GM18909 (cell line): ENCODE results near the gene CAMTA1.

Experiments used
- ATAC-seq: cut with Tn5 transposase; IDR thresholded peaks from one replicate; pipeline ENCODE4 v1.9.1; 2021; ENCODE audit warnings: mild to moderate bottlenecking; ENCODE audit not compliant: unreplicated experiment, poor library complexity

The CAMTA1 gene

DNA sequence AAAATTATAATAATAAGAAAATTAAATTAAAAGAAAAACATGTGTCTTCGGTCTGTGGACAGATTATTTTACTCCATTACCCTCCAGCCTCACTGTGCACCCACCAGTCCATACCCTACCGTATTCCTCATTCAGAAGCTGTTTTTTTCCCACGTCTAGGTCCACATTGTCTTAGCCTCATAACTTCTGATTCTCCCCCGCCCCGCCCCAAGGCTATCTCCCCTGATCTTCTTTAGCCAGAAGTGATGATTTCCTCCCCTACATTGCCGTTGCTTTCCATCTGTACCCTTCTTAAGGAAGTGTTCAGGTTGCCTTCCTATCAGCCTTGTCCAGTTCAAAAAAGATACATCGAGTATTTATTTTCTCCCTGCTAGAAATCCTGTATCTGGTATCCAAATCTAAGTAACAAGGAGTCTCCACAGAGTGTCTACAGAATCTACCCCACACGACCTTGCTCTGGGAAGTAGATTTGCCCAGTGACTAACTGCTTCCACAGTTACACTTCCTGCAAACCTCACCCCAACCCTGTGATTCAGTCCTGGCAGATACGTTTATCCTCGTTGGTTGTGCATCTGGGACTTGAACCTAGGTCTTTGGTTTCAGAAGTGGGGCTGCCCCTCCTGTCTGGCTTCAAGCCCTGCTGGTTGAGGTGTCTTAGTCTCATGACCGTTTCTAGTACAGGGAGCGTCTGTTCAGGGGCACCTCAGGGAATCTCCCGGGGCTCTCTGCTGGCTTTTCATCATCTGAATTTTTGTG lies 470.2 kb downstream of the CAMTA1 start:
- ATAC-seq: no peak

DNA sequence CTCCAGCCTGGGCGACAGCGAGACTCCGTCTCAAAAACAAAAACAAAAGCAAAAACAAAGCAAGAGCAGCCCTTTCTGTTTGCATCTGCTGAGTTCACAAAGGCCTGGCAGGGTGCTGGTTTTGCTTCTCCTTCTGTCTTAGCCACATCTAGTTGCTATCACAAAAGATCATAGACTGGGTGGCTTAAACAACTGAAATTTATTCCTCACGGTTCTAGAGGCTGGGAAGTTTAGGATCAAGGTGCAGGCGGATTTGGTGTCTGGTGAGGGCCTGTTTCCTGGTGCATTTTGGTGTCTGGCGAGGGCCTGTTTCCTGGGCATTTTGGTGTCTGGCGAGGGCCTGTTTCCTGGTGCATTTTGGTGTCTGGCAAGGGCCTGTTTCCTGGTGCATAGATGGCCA lies 471.3 kb downstream of the CAMTA1 start:
- ATAC-seq: no peak

DNA sequence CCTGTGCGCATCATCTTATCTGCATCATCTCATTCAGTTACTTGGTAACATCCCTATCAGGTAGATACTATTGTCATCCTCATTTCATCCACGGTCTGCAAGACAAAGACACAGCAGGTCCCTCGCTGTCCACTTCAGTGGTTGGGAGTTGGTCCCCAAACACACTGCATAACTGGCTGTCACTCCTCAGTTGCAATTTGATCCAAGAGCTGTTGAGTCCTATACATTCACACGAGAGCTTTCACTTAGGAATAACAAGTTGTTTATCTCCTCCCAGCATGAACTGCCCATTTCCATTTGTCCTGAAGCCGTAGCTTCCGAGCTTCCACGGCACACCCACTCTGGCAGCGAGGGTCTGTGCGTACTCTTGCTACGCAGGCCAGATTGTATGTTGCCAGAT lies 472.0 kb downstream of the CAMTA1 start:
- no peak for ATAC-seq

DNA sequence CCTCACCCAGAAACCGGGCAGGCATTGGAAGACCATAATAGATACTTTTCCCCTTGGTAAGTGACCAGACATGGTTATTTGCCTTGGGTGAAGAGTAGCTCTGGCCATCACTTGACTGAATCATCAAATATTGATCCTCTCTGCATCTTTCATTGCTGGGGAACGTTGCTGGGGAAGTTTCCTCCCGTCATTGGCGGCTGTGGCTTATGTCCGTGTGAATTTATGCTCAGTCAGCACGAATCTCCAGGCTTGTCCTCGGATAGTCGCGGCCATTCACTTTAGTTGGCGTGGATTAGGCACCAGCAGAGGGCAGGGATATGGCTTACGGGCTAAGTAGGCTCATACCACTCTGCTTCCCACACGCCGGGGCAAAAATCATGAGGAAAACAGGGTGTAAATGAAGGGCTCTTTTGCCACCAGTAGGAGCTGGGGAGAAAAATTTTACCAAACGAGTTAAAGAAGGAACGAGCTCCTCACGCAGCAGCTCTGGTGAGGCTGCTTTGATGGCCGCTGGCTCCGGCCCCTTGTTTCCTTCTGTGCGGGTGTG lies 473.4 kb downstream of the CAMTA1 start:
- ATAC-seq: no peak

DNA sequence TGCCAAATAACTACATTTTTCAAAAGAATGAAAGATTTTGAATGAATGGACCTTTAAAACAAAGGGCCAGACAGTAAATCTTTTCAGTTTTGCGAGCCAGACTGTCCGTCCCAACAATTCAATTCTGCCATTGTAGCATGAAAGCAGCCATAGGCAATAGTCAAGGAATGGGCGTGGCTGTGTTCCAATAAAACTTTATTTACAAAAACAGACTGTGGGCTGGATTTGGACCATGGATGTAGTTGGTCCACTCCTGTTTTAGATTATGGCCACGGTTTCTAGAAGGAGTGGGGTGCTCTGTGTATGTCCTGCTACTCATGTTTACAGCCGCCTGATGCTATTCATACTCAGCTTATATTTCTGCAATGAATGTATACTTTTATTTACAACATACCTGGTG lies 474.7 kb downstream of the CAMTA1 start:
- no peak for ATAC-seq

DNA sequence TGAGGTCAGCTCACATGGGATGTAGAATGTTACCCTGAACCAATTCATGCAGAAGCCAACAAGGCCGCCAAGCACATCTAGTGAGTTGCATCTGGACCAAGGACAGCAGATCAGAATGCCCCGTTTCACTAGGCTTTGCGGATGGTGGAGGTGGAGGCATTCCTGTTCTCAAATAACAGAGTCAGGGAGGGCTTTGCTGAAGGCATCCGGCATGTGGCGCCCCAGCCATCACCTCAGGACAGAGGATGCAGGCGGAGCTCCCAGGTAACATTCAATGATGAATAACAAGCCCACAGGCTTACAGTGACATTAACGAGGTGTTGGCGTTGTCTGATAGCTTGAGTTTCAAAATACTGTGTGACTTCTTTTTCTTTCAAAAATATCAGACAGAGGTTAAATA lies 476.2 kb downstream of the CAMTA1 start:
- ATAC-seq: no peak

DNA sequence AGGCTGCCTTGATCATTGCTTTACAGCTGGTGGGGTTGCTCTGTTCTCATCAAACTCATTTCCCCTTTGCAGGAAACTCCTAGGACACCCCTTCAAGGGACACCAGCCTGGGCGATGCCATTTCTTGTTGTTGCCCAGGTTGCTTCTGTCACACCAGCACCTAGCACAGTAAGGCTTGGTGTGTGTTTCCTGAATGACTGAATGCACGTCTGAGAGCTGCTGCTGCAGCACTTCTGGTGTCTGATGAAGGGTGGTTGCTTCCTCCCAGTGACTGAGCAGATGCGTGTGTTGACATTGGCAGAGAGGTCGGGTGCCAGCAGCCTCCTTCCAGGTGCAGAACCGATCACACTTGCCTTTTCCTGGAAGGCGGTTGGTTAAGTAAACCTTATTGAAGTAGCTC lies 477.4 kb downstream of the CAMTA1 start:
- no peak for ATAC-seq

DNA sequence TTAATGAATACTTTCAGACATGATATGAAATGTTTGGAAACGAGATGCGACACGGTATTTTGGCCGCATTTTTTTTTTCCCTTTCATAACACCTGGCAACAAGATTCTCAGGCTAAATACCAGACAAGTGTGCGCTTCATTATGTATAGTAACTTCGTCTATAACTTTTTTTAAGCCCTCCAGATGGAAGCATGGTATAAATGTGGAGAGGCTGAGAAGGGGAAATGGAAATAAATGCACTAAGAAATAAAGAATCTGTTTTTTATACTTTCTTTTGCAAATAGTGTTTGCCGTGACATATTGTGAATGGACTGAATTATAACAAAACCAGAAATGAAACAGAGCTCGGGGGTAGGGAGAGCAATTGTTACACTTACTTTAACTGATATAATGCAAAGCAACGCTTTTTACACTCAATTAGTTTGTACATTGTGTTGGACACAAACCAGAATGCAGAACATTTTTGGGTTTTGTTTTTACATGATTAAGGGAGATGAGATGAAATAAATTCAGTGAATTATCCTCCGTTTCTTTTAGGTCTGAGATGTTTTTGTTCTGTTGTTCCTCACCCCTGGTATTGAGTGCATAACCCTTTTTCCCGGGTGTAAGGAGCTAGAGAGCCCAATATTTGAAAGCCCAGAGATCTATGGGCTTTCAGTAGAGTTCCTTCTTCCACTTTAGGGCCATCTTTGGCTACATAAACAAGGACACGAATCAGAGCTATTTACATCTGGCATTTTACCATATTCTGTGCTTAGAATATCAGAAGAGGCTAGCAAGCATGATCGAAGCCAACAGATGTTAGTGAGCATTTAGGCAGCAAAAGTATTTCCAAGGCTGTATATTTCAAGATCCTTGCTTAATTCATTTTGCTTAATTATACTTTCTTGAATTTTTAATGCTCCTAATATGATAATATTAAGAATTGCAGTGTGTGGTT lies 478.0 kb downstream of the CAMTA1 start:
- ATAC-seq: no peak

DNA sequence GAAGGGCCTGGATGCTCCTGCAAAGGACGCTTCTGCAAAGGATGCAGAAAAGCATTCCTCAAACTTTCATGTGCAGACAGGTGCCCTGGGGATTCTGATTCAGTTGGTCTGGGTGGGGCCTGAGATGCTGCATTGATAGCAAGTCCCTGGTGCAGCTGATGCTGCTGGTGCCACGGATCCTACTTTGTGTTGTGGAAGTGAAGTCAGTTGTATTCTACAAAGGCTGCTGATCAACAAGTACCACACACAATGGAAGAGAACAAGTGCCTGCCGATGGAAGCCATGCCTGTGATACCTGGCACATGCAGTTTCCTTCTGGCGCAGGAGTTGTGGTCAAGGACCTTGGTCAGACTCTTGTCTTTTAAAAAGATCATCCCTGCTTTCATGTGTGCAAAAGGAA lies 478.8 kb downstream of the CAMTA1 start:
- ATAC-seq: no peak

DNA sequence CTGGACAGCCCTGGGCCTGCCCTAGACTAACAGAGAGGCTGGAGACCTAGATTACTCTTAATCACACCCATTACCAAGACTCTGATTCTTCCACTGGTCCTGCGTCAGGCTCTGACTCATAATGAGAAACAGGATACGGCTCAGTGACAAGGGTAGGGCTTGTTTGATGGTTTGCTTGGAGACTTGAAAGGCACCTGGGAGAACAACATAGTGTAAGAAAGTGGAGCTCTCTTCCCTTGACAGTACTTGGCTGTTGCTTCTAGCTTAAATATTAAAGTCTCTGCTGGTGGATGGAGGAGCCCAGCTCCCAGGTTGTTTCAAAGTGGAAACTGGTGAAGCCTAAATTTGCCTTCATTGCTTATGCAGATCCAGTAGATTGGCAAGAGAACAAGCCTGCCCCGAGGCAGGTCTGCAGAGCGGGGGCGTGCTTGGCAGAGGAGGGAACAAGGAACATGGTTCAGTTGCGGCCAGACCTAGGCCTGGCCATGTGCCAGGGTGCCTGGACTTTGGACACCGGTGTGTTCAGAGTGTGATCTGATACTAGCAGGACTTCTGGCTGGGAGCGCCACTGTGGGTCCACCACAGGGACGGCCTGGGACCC lies 480.6 kb downstream of the CAMTA1 start:
- ATAC-seq: no peak

DNA sequence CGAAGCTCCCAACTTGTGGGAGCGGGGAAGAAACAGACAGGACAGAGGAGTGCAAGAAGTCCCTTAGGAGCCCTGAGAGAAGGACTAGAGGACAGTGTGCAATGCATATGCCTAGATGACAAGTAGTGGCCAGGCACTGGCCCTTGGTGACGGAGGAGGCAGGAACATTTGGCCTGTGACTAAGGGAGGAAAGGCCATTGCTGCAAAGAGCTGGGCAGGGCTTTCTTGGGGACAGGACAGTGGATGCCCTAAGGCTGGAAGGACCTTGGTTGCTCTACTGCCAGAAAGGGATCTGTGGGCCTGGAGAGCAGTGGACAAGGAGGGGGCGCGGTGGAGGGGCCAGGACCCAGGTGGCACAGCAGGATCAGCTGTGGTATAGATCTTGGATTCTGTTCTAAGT lies 481.3 kb downstream of the CAMTA1 start:
- ATAC-seq: no peak

DNA sequence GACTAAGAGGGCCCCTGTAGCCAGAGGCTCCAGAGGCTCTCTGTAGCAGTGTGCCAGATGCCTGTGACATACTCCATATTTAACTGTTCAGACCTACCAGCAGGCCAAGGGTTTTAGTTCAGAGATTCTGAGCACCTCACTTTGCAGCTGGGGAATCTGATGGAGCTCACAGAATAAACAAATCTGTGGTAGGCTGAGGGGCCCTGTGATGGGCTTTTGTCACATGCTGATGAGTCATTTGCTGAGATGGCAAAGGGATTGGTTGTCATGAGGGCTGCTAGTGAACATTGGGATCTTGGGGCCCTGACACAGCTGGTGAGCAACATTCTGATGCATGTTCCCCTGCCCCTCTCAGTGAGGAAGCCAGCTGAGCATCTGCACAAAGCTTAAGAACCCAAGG lies 482.2 kb downstream of the CAMTA1 start:
- ATAC-seq: no peak

DNA sequence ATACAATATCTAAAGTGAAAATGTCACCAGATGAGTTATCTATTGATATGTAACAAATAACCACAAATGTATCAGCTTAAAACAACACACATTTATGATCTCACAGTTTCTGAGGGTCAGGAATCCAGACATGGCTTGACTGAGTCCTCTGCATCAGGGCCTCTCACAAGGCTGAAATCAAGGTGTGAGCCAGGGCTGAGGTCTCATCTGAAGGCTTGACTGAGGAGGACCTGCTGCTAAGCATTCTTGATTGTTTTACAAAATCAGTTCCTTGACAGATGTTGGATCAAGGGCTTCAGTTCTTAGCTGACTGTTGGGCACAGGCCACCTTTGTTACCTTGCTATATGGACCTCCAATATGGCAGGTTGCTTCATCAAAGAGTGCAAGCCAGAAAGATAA lies 483.7 kb downstream of the CAMTA1 start:
- ATAC-seq: no peak

DNA sequence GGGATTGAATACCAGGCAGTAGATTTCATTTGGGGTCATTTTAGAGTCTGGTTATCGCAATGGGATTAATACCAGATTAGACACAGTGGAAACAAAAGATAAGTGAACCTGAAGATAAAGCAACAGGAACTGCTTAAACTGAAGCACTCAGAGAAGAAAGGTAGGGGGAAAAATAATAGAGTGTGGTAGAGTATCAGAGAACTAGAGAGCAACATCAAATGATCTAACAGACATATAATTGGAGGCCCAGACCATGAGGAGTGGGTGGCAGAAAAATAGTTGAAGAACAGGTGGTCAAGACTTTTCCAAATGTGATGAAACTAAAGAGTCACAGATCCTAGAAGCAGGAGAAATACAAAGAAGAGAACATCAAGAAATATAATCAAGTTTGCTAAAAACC lies 484.3 kb downstream of the CAMTA1 start:
- ATAC-seq: no peak

DNA sequence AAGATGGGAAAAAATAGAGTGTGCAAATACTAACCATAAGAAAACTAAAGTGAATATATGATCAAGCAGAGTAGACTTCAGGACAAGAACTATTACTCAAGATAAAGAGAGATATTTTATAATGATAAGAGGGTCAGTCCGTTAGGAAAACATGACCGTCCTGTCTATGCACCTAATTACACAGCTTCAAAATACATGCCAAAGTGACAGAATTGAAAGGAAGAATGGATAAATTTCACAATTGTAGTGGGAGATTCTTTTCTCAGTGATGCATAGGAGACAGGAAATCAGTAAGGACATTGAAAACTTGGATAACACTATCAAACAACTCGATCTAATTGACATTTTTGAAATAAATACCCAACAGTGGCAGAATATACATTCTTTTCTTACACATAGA lies 489.0 kb downstream of the CAMTA1 start:
- ATAC-seq: no peak

DNA sequence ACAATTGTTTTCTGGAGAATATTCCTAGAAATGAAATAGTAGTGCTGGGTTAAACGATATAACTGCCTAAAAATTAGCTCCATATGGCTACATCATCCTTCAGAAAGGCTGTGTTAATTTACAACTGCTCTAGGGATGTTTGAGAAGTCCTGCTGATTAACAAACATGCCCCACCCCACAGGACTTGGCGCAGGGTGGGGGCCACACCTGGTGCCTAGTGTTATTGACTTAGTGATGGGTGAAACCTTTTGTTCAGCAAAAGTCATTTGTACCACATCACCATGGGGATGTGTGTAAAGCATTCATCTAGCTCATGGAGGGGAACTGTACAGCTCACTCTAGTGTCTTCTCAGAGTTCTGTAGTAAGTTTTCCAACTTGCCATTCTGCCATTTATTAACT lies 492.8 kb downstream of the CAMTA1 start:
- ATAC-seq: no peak

DNA sequence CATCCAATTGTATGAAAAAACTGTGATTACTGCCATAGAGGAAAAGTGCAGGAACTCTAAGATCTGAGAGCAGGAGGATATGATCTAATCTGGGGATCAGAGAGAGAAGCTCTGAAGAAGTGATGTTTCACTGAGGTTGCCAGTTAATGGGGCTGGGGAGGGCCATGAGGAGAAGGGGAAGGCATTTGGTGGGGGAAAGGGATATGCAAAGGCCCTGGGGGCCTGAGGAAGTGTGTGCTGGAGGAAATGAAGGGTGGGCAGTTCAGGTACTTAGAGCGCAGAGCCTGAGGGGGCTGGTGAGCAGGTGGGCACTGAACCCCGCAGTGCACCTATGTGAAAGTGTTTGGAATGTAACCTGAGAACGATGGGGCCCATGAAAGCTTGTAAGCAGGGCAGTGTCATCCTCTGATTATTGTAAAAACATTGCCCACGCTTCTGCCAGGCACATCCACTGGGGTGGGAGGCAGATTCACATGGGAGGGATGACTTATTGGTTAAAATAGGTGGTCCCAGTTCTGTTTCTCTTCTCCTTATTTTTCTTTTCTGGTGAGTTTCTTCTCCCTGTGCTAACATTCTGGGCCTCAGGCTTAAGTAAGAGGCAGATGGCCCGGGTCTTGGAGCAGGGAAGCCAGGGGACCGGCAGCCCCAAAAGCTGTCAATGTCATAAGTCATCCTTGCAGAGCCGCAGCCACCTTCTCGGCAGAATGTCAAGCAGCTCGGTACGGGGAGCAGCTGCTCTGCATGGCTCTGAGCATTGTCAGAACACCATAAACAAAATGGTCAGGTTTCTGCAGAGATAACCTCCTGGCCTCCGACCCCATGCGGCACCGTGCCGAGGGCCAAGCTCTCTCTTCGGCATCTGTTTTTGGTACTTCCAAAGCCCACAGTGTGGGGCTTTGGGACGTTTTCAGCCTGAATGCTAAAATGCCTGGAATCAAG lies 493.8 kb downstream of the CAMTA1 start:
- ATAC-seq: no peak

DNA sequence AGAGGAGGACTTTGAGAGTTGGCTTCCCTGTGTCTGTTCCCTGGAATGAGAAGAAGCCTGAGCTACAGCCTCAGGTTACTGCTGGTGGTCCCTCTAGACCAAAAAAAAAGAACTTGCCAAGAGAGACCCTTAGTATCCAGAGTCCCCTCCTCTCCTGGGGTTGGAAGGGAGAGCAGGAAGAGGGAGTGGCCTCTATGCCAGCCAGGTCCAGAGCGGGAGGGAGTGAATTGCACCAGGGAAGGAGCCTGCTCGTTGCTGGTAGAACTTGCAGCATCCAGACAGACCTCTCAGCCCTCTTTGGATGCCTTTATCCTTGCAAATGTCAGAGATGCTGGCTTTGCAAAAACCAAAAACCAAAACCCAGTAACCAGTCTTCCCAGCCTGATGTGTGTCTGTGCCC lies 494.5 kb downstream of the CAMTA1 start:
- no peak for ATAC-seq

DNA sequence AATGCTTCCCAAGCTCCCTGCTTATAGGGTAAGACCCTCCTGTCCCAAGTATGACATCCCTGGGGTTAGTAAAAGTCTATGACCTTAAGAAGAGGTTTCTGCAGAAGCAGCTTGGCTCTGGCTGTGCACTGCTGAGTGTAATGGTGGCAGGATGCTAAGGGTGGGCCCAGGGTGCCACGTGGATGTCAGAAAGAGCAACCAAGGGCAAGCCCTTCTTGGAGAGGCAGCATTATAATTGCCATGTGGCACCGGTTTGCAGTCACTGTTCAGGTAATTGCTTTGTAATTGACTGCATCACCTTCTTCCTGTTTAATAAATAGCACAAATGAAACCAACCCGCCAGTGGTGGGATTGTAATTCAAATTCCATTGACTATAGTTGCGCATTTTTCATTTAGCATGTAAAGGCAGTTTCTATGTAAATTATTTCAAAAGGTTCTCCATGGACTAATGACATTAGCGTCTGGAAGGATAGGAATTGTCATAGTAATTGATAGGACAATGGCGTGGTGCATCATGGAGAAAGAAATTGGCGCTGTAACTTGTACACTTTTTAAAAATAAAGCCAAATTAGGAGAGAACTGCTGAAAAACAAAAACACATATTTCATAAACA lies 495.2 kb downstream of the CAMTA1 start:
- ATAC-seq: no peak
